SU-DHL-6 (cell line): ENCODE data around the gene NCOA6.

Experiments used
- H2AFZ ChIP-seq: fragments of 200-600 bp; sonication (generic); 2 replicates; pipeline ENCODE4 v1.6.1; 2014; ENCODE audit warnings: low read depth, mild to moderate bottlenecking, moderate library complexity, mixed read lengths, antibody characterized with exemption, low read length; ENCODE audit not compliant: severe bottlenecking
- H3F3A ChIP-seq: fragments of 200-600 bp; shearing (Covaris generic); 2 replicates; pipeline ENCODE4 v1.6.0; 2016; ENCODE audit warnings: antibody characterized with exemption, mild to moderate bottlenecking; ENCODE audit not compliant: insufficient read depth
- H3K27ac ChIP-seq: fragments of 200-600 bp; sonication (generic); 2 replicates; pipeline ENCODE4 v1.5.1; 2016; ENCODE audit warnings: low read depth, mild to moderate bottlenecking, low read length, moderate library complexity, mixed read lengths
- H3K27me3 ChIP-seq: fragments of 200-600 bp; sonication (generic), shearing (Covaris generic); 2 replicates; pipeline ENCODE4 v1.6.0; 2014; ENCODE audit warnings: mild to moderate bottlenecking, low read length
- H3K36me3 ChIP-seq: fragments of 200-600 bp; sonication (generic); 2 replicates; pipeline ENCODE4 v1.6.1; 2014; ENCODE audit warnings: mild to moderate bottlenecking, low read length, mixed read lengths
- H3K4me2 ChIP-seq: fragments of 300-600, 200-600 bp; shearing (Covaris generic), sonication (generic); 2 replicates; pipeline ENCODE4 v1.6.0; 2014; ENCODE audit warnings: low read length, low read depth, mild to moderate bottlenecking; ENCODE audit not compliant: poor library complexity, severe bottlenecking
- H3K4me3 ChIP-seq: fragments of 200-600 bp; sonication (generic); 2 replicates; pipeline ENCODE4 v1.5.1; 2014; ENCODE audit warnings: antibody characterized with exemption, low read length, mild to moderate bottlenecking, mixed read lengths; ENCODE audit not compliant: insufficient read depth, poor library complexity, severe bottlenecking
- H3K79me2 ChIP-seq: fragments of 200-600 bp; sonication (generic); 2 replicates; pipeline ENCODE4 v1.6.1; 2014; ENCODE audit warnings: mild to moderate bottlenecking, low read length, moderate library complexity; ENCODE audit not compliant: insufficient read depth
- H3K9ac ChIP-seq: fragments of 200-600 bp; sonication (generic); 2 replicates; pipeline ENCODE4 v1.7.0; 2014; ENCODE audit warnings: mild to moderate bottlenecking, low read length
- H3K9me2 ChIP-seq: fragments of 200-600 bp; sonication (generic); replicated peaks from 2 replicates; pipeline ENCODE4 v1.6.1; 2014; ENCODE audit warnings: low read length; ENCODE audit not compliant: insufficient read depth
- H3K9me3 ChIP-seq: fragments of 200-600 bp; sonication (generic); 2 replicates; pipeline ENCODE4 v1.6.1; 2014; ENCODE audit warnings: low read length, mixed read lengths; ENCODE audit not compliant: insufficient read depth
- H4K20me1 ChIP-seq: fragments of 200-600 bp; sonication (generic); 2 replicates; pipeline ENCODE4 v1.6.1; 2014; ENCODE audit warnings: low read depth, mild to moderate bottlenecking, antibody characterized with exemption, low read length, moderate library complexity, mixed read lengths
- EZH2phosphoT487 ChIP-seq: fragments of 200-600 bp; sonication (generic), shearing (Covaris generic); conservative IDR thresholded peaks from 2 replicates; pipeline ENCODE4 v1.6.1; 2018; ENCODE audit warnings: mild to moderate bottlenecking, antibody characterized with exemption, low read length, moderate library complexity, mixed read lengths
- TF ChIP-seq, protein P1 (sequence below): fragments of 200-600 bp; sonication (generic); IDR thresholded peaks from one replicate; pipeline ENCODE4 v1.5.1; 2017; ENCODE audit warnings: antibody characterized with exemption, mild to moderate bottlenecking, low read length, moderate library complexity; ENCODE audit not compliant: insufficient read depth, poor library complexity, severe bottlenecking

NCOA6 gene

GRCh38 chr20:34676642-34677373 lies 148.6 kb downstream of the NCOA6 start, which contains the start of gene PIGU:
TSS of gene PIGU (minus strand) at chr20:34677092. CDS start at chr20:34677085, 7 bp downstream.
- Histone ChIP-seq H3K9me3 (no peaks in the 10 kb centered on the region), H3K79me2 (peaks cover 25% of the 10 kb centered on the region; the same call in 1 of the 2 replicates), H2AFZ (peak within 1 kb of the TSS; percentile 47), H4K20me1 (no peaks in the 10 kb centered on the region), H3K9ac (peak within 1 kb of the TSS; percentile 68), H3K4me3 (peak within 1 kb of the TSS; percentile 73), H3K27me3 (no peaks in the 10 kb centered on the region), H3K27ac (peak within 1 kb of the TSS; percentile 62), H3K36me3 (no peaks in the 10 kb centered on the region), H3F3A (peaks cover 14% of the 10 kb centered on the region; the same call in 1 of the 2 replicates), H3K9me2 (no peaks in the 10 kb centered on the region), H3K4me2 (peak within 1 kb of the TSS; percentile 96)
- TF ChIP-seq, protein P1, sequence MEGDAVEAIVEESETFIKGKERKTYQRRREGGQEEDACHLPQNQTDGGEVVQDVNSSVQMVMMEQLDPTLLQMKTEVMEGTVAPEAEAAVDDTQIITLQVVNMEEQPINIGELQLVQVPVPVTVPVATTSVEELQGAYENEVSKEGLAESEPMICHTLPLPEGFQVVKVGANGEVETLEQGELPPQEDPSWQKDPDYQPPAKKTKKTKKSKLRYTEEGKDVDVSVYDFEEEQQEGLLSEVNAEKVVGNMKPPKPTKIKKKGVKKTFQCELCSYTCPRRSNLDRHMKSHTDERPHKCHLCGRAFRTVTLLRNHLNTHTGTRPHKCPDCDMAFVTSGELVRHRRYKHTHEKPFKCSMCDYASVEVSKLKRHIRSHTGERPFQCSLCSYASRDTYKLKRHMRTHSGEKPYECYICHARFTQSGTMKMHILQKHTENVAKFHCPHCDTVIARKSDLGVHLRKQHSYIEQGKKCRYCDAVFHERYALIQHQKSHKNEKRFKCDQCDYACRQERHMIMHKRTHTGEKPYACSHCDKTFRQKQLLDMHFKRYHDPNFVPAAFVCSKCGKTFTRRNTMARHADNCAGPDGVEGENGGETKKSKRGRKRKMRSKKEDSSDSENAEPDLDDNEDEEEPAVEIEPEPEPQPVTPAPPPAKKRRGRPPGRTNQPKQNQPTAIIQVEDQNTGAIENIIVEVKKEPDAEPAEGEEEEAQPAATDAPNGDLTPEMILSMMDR, result no peak
- TF ChIP-seq EZH2phosphoT487, result no peak

DNA sequence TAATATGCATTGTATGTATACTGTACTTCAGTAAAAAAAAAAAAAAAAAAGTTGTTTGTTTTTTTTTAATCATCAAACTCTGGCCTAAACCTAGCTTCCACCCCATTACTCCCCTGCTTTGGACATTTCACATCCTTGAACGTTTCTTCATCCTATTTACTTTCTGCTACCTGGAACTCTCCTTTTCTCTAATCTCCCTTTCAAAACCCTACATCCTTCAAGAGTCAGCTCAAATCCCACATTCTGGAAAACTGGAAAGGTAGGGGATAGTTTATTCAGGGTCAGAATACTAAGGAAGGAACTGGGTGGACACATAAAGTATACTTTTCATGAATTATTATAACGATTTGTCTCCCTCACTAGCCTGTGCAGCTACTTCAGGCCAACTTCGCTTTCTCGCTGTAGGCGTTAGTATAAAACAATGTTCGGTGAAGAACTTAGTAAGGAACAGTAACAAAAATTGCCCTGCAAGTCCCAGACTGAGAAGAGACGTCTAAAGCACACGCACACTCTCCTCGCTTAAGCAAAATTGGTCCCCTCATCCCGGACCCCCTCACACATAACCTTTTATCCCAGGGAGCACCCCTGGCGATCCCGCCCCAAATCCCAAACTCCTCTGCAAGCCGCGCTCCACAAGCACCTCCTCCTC lies 149.3 kb downstream of the NCOA6 start:
- H3F3A ChIP-seq, result peaks cover 14% of the 10 kb centered on the region; the same call in 1 of the 2 replicates
- H3K36me3 ChIP-seq, result no peaks in the 10 kb centered on the region
- H3K9ac ChIP-seq, result peak overlapping the region; percentile 68
- no peaks in the 10 kb centered on the region for H4K20me1 ChIP-seq
- H3K27ac ChIP-seq, result peak overlapping the region; percentile 28
- H3K27me3 ChIP-seq, result no peaks in the 10 kb centered on the region
- H3K9me2 ChIP-seq, result no peaks in the 10 kb centered on the region
- TF ChIP-seq, protein P1, result no peak
- no peak for TF ChIP-seq EZH2phosphoT487
- no peaks in the 10 kb centered on the region for H3K9me3 ChIP-seq
- peak overlapping the region; percentile 96 for H3K4me2 ChIP-seq
- H2AFZ ChIP-seq, result peak overlapping the region; percentile 31
- H3K4me3 ChIP-seq, result peak overlapping the region; percentile 73
- H3K79me2 ChIP-seq, result peaks cover 25% of the 10 kb centered on the region; the same call in 1 of the 2 replicates

- Histone ChIP-seq H3K79me2 (peaks cover 25% of the 10 kb centered on the region; the same call in 1 of the 2 replicates), H3K9me3 (no peaks in the 10 kb centered on the region), H3F3A (peaks cover 14% of the 10 kb centered on the region; the same call in 1 of the 2 replicates), H3K9ac (peak overlapping the region; percentile 68), H3K4me2 (peak overlapping the region; percentile 96), H3K9me2 (no peaks in the 10 kb centered on the region), H2AFZ (no peak overlapping the region), H4K20me1 (no peaks in the 10 kb centered on the region), H3K36me3 (no peaks in the 10 kb centered on the region), H3K27ac (no peak overlapping the region), H3K4me3 (peak overlapping the region; percentile 73), H3K27me3 (no peaks in the 10 kb centered on the region)
- TF ChIP-seq EZH2phosphoT487, result no peak
- TF ChIP-seq, protein P1, result no peak
These were observed 149.9 kb downstream of the NCOA6 start for GRCh38 chr20:34675561-34675960.
